Panc1 (cell line): ENCODE results near the gene SSR2. TPM values are rescaled to one million over a fixed set of nuclear protein-coding genes. Genes with fewer than 3 reads are reported as not detected.

Experiments used
- ATAC-seq: fragments of 200-7000 bp; cut with Tn5 transposase; 2 replicates; pipeline ENCODE4 v1.9.1; 2020; ENCODE audit warnings: mild to moderate bottlenecking, moderate library complexity
- BruUV-seq: library from RNA; stranded (reverse); fragments of 400-500 nt; replicated peaks from 2 replicates; lab custom pipeline; 2021; lab: Mats Ljungman, UMichigan
- CTCF ChIA-PET: fragments of 300-600 bp; sonication (Branson Sonifier 250); formaldehyde crosslinking; loops from one replicate; lab custom pipeline; 2022; ENCODE audit warnings: antibody characterized with exemption; lab: Charles Lee
- POLR2A ChIA-PET: fragments of 300-600 bp; sonication (Branson Sonifier 250); formaldehyde crosslinking; loops from one replicate; lab custom pipeline; 2022; ENCODE audit warnings: antibody characterized with exemption; lab: Charles Lee
- DNase-seq: peaks from one replicate; pipeline ENCODE4 v3.0.0-alpha.2; 2010; ENCODE audit warnings: low read depth, low spot score
- H3K27ac ChIP-seq: 2 replicates; pipeline ENCODE4 v1.5.1; 2011; ENCODE audit warnings: mild to moderate bottlenecking, low read length, inconsistent platforms
- H3K27me3 ChIP-seq: fragments of 200-500 bp; sonication (Bioruptor generic); 2 replicates; pipeline ENCODE4 v1.6.0; 2014; ENCODE audit warnings: low read length, inconsistent platforms; ENCODE audit not compliant: control insufficient read depth, insufficient read depth
- H3K36me3 ChIP-seq: fragments of 200-500 bp; sonication (Bioruptor generic); 2 replicates; pipeline ENCODE4 v1.5.1; 2014; ENCODE audit warnings: inconsistent platforms, mild to moderate bottlenecking, low read length, moderate library complexity; ENCODE audit not compliant: control insufficient read depth, insufficient read depth
- H3K4me1 ChIP-seq: 2 replicates; pipeline ENCODE4 v1.5.1; 2011; ENCODE audit warnings: inconsistent platforms, mild to moderate bottlenecking, low read length, moderate library complexity; ENCODE audit not compliant: control insufficient read depth, insufficient read depth
- H3K4me3 ChIP-seq, 2 experiments: 2 replicates each; pipeline ENCODE4 v1.5.1; 2011 to 2012; ENCODE audit warnings: low read depth in 2 of 2, low read length in 2 of 2, mild to moderate bottlenecking in 2 of 2, inconsistent platforms in 1 of 2, moderate library complexity in 1 of 2
- H3K9me3 ChIP-seq: fragments of 200-500 bp; sonication (Bioruptor generic); 2 replicates; pipeline ENCODE4 v1.5.1; 2014; ENCODE audit warnings: low read depth, mild to moderate bottlenecking, inconsistent platforms, low read length, moderate library complexity; ENCODE audit not compliant: control insufficient read depth, insufficient read depth
- POLR2AphosphoS5 ChIP-seq: IDR thresholded peaks from 2 replicates; pipeline ENCODE4 v1.6.1; 2012; ENCODE audit warnings: mild to moderate bottlenecking, low read depth, low read length, moderate library complexity
- SIN3A ChIP-seq: IDR thresholded peaks from 2 replicates; pipeline ENCODE4 v1.6.1; 2012; ENCODE audit warnings: low read depth, mild to moderate bottlenecking, low read length, moderate library complexity, borderline replicate concordance; ENCODE audit not compliant: insufficient read depth
- TCF7L2 ChIP-seq: IDR thresholded peaks from 2 replicates; pipeline ENCODE4 v1.6.1; 2011; ENCODE audit warnings: mild to moderate bottlenecking, low read depth, low read length, inconsistent platforms
- in situ Hi-C: cut with HindIII; loops from 2 replicates; pipeline ENCODE4 v1.10.0; 2016; ENCODE audit warnings: low sequenced_read_pairs, low pct_unique_long_range_greater_than_20kb
- intact Hi-C: fragments of 100-400 bp; cut with micrococcal nuclease; formaldehyde crosslinking; loops from one replicate; pipeline ENCODE4 v1.10.0; 2022; ENCODE audit not compliant: unreplicated experiment
- total RNA-seq: library from RNA; stranded (reverse); gene quantifications from one replicate; pipeline ENCODE4 v1.2.1, GENCODE V29; 2021; ENCODE audit not compliant: unreplicated experiment
- TF ChIP-seq, protein P1 (sequence below), 2 experiments: IDR thresholded peaks; 2 replicates each; pipeline ENCODE4 v1.6.1; 2011 to 2012; ENCODE audit warnings: low read depth in 2 of 2, control low read depth in 1 of 2, low read length in 1 of 2, mild to moderate bottlenecking in 1 of 2, moderate library complexity in 1 of 2; ENCODE audit not compliant: insufficient read depth in 1 of 2
- TF ChIP-seq, protein P2 (sequence below): fragments of 450-650 bp; IDR thresholded peaks from 2 replicates; pipeline ENCODE4 v1.5.1; 2017; ENCODE audit warnings: mild to moderate bottlenecking

Gene SSR2
- total RNA-seq, 1 experiment from 2014 or later, result 252 TPM

GRCh38 chr1:156012051-156012817, 8.5 kb downstream of the SSR2 start:
- in situ Hi-C loops, result no loop called here
- no peak for DNase-seq
- POLR2A ChIA-PET, result no interaction called here
- no peak for ATAC-seq
- H3K27ac ChIP-seq, result no peak overlapping the region
- CTCF ChIA-PET, result no interaction called here
- TF ChIP-seq POLR2AphosphoS5, result no peak
- no peak for TF ChIP-seq TCF7L2
- no peaks in the 10 kb centered on the region for H3K27me3 ChIP-seq
- TSS peak; percentile 23 for BruUV-seq
- no peaks in the 10 kb centered on the region for H3K4me1 ChIP-seq
- intact Hi-C loops, result no loop called here
- peaks cover 13% of the 10 kb centered on the region for H3K36me3 ChIP-seq
- no peak overlapping the region for H3K4me3 ChIP-seq
- H3K9me3 ChIP-seq, result no peaks in the 10 kb centered on the region

DNA sequence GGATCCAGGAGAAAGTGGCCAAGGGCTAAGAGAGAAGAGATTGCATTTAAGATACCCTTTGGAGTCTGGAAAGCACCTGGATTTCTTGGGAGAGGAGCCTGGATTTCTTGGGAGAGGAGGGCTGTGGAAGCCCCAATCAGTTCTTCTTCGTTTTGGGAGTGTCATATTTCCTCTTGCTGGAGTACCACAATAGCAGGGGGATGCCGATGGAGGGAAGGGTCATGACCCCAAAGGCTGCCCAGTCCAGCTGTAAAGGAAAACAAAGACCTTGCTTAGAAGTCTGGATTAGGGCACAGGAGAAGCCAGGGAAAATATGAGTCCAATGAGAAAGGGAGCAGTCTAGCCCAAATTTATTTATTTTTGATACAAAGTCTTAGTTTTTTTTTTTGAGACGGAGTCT, 11.3 kb downstream of the SSR2 start:
- no TSS peak for BruUV-seq
- ChIA-PET CTCF (no interaction called here), POLR2A (no interaction called here)
- intact Hi-C loops, result no loop called here
- Histone ChIP-seq H3K27me3 (no peaks in the 10 kb centered on the region), H3K9me3 (no peaks in the 10 kb centered on the region), H3K4me1 (peaks cover 6% of the 10 kb centered on the region; the same call in 1 of the 2 replicates), H3K36me3 (peaks cover 13% of the 10 kb centered on the region), H3K27ac (no peak overlapping the region), H3K4me3 (no peak overlapping the region)
- in situ Hi-C loops, result no loop called here
- DNase-seq (no peak), ATAC-seq (no peak)
- TF ChIP-seq, protein P1, sequence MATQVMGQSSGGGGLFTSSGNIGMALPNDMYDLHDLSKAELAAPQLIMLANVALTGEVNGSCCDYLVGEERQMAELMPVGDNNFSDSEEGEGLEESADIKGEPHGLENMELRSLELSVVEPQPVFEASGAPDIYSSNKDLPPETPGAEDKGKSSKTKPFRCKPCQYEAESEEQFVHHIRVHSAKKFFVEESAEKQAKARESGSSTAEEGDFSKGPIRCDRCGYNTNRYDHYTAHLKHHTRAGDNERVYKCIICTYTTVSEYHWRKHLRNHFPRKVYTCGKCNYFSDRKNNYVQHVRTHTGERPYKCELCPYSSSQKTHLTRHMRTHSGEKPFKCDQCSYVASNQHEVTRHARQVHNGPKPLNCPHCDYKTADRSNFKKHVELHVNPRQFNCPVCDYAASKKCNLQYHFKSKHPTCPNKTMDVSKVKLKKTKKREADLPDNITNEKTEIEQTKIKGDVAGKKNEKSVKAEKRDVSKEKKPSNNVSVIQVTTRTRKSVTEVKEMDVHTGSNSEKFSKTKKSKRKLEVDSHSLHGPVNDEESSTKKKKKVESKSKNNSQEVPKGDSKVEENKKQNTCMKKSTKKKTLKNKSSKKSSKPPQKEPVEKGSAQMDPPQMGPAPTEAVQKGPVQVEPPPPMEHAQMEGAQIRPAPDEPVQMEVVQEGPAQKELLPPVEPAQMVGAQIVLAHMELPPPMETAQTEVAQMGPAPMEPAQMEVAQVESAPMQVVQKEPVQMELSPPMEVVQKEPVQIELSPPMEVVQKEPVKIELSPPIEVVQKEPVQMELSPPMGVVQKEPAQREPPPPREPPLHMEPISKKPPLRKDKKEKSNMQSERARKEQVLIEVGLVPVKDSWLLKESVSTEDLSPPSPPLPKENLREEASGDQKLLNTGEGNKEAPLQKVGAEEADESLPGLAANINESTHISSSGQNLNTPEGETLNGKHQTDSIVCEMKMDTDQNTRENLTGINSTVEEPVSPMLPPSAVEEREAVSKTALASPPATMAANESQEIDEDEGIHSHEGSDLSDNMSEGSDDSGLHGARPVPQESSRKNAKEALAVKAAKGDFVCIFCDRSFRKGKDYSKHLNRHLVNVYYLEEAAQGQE (IDR thresholded peaks at IDR 0.05; ENCODE audit: insufficient read depth in 1 of 2, low read depth in 2 of 2, low read length in 1 of 2), result no peak
- TF ChIP-seq, protein P2, sequence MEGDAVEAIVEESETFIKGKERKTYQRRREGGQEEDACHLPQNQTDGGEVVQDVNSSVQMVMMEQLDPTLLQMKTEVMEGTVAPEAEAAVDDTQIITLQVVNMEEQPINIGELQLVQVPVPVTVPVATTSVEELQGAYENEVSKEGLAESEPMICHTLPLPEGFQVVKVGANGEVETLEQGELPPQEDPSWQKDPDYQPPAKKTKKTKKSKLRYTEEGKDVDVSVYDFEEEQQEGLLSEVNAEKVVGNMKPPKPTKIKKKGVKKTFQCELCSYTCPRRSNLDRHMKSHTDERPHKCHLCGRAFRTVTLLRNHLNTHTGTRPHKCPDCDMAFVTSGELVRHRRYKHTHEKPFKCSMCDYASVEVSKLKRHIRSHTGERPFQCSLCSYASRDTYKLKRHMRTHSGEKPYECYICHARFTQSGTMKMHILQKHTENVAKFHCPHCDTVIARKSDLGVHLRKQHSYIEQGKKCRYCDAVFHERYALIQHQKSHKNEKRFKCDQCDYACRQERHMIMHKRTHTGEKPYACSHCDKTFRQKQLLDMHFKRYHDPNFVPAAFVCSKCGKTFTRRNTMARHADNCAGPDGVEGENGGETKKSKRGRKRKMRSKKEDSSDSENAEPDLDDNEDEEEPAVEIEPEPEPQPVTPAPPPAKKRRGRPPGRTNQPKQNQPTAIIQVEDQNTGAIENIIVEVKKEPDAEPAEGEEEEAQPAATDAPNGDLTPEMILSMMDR, result no peak

GRCh38 chr1:156006666-156007376, 13.9 kb downstream of the SSR2 start:
- DNase-seq (no peak), ATAC-seq (peak; percentile 54)
- no peak for TF ChIP-seq POLR2AphosphoS5
- TF ChIP-seq, protein P1 (IDR thresholded peaks at IDR 0.05; ENCODE audit: insufficient read depth in 1 of 2, low read depth in 2 of 2, low read length in 1 of 2), result 0 out of 4 replicates have a peak, but pooled peaks of 1 of the 2 experiments have one; percentile 11
- no peak for TF ChIP-seq TCF7L2
- no peak for TF ChIP-seq SIN3A
- TF ChIP-seq, protein P2, result no peak
- H3K27me3 ChIP-seq, result no peaks in the 10 kb centered on the region
- BruUV-seq, result no TSS peak
- in situ Hi-C loops (no loop called here), intact Hi-C loops (no loop called here)
- peaks cover 3% of the 10 kb centered on the region; the same call in 1 of the 2 replicates for H3K36me3 ChIP-seq
- POLR2A ChIA-PET, result no interaction called here
- H3K4me3 ChIP-seq, result no peak overlapping the region
- H3K4me1 ChIP-seq, result peaks cover 14% of the 10 kb centered on the region
- no peaks in the 10 kb centered on the region for H3K9me3 ChIP-seq
- no peak overlapping the region for H3K27ac ChIP-seq
- CTCF ChIA-PET, result no interaction called here
